MM.1S (cell line): ENCODE data around the gene OTUD3.

ENCODE experiments used
- EZH2 ChIP-seq: fragments of 300-600 bp; sonication (generic); optimal IDR thresholded peaks from 2 replicates; pipeline ENCODE3; 2017; ENCODE audit warnings: low read depth, mild to moderate bottlenecking, antibody characterized with exemption, low read length, mixed read lengths
- EZH2phosphoT487 ChIP-seq: fragments of 300-600 bp; sonication (generic); IDR thresholded peaks from 2 replicates; pipeline ENCODE4 v1.6.1; 2018; ENCODE audit warnings: antibody characterized with exemption, low read length
- TF ChIP-seq, protein P1 (sequence below): fragments of 300-600 bp; sonication (generic); IDR thresholded peaks from 2 replicates; pipeline ENCODE4 v1.5.1; 2016; ENCODE audit warnings: antibody characterized with exemption, low read length, mixed read lengths

DNA sequence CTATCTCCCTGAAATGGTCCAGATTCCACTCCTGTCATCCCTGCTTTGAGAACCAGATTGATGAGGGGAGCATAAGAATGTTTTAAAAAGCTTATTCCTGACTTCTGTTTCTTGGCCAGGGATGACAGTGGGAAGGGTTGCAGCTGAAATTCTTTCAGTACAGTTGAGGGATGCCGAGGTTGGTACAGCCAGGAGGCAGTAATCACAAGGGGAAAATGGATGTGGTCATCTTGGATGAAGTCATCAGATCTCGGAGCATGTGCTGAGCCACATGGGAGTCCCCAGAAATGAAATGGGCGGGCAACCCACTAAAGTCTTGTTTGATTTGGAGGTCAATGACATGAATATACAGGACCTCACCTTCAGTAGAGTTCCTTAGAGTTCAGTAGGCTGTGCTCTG is 59.9 kb downstream of the OTUD3 start:
- TF ChIP-seq, protein P1, sequence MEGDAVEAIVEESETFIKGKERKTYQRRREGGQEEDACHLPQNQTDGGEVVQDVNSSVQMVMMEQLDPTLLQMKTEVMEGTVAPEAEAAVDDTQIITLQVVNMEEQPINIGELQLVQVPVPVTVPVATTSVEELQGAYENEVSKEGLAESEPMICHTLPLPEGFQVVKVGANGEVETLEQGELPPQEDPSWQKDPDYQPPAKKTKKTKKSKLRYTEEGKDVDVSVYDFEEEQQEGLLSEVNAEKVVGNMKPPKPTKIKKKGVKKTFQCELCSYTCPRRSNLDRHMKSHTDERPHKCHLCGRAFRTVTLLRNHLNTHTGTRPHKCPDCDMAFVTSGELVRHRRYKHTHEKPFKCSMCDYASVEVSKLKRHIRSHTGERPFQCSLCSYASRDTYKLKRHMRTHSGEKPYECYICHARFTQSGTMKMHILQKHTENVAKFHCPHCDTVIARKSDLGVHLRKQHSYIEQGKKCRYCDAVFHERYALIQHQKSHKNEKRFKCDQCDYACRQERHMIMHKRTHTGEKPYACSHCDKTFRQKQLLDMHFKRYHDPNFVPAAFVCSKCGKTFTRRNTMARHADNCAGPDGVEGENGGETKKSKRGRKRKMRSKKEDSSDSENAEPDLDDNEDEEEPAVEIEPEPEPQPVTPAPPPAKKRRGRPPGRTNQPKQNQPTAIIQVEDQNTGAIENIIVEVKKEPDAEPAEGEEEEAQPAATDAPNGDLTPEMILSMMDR = no peak
- TF ChIP-seq EZH2phosphoT487 (no peak), EZH2 (no peak)
